HG03196 (cell line): ENCODE results near the gene EXOSC5.
"Not testable (repeated sequence)": the region's sequence is repeated elsewhere in the genome, so short reads cannot be mapped to it uniquely, and the experiment has no call there.

Experiments
- ATAC-seq: cut with Tn5 transposase; IDR thresholded peaks from one replicate; pipeline ENCODE4 v1.9.1; 2021; ENCODE audit not compliant: unreplicated experiment

Gene EXOSC5

GRCh38 chr19:41351339-41352245, 45.6 kb downstream of the EXOSC5 start:
- no peak for ATAC-seq

DNA sequence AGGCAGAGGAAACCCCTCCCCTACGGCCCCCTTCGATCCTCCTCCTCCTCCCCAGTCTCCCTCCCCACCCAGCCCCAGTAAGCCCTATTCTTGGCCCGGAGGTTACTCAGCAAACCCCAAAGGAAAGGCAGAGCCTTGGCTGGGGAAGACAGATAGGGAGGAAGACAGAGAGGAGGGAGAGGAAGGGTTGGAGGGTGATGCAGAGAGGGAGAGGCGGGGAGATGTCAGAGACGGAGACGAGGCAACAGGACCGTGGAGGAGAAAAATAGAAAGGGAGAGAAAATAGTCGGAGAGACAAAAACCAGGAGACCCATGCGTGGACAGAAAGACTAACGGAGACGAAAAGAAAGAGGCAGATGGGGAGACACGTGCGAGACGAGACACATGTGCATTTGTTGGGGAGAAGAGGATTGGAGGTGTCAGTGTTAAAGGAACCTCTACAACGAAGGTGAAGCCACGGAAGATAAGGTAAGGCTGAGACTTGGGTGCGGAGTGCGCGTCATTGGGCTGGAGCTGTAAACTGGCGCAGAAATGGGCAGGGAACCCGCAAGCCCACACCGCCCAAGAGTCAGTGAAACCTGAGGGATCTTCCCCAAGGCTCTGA, 46.3 kb downstream of the EXOSC5 start:
- ATAC-seq, result no peak

GRCh38 chr19:41346916-41347315, 50.2 kb downstream of the EXOSC5 start:
- not testable (repeated sequence) for ATAC-seq

GRCh38 chr19:41344162-41344561, 53.0 kb downstream of the EXOSC5 start:
- no peak for ATAC-seq

DNA sequence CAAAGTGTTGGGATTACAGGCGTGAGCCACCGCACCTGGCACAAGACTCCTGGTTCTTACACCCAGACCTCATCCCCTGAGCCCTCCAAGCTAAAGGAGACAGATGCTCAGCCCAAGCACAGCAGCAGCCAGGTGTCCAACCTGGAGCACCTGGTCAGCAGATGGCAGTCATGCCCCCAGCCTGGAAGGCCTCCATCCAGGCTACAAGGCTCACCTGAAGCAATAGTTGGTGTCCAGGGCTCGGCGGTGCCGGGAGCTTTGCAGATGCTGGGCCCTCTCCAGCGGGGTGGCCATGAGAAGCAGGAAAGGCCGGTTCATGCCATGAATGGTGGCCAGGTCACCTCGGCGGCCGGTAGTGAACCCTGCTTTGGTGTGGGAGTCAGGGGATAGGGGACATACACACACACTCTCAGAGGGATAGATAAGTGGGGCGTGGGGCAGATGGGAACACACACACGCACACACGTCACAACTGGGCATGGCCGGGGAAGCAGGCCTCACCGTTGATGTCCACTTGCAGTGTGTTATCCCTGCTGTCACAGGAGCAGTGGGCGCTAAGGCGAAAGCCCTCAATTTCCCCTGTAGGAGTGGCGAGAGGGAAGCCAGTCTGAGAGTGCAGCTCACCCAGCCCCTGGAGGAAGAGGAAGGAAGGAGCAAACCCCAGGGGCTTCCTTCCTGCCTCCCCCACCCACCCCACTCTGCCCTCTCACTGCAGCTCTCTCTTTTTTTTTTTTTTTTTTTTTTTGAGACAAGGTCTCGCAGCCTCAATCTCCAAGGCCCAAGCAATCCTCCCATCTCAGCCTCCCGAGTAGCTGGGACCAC, 55.3 kb downstream of the EXOSC5 start:
- no peak for ATAC-seq

- no peak for ATAC-seq
Observed at GRCh38 chr19:41339936-41340335, 57.2 kb downstream of the EXOSC5 start.
